CD4-positive, alpha-beta T cell treated with Interleukin-15 for 1 hour (primary cell): ENCODE data around the gene TFPT.
"Not testable (repeated sequence)": the region's sequence is repeated elsewhere in the genome, so short reads cannot be mapped to it uniquely, and the experiment has no call there.

Experiments used
- DNase-seq: peaks from one replicate; pipeline ENCODE4 v3.0.0-alpha.2; 2020

Gene TFPT

GRCh38 chr19:54114340-54115108 lies 933 bp downstream of the TFPT start:
- DNase-seq, result peak; percentile 41

GRCh38 chr19:54109651-54110050 lies 5.8 kb downstream of the TFPT start:
- no peak for DNase-seq

GRCh38 chr19:54108496-54108895 lies 7.0 kb downstream of the TFPT start:
- DNase-seq, result no peak

- no peak for DNase-seq
Observed at GRCh38 chr19:54107876-54108490, 7.5 kb downstream of the TFPT start.

- no peak for DNase-seq
Observed at GRCh38 chr19:54106716-54107115, 8.7 kb downstream of the TFPT start.

- DNase-seq, result no peak
Observed at GRCh38 chr19:54105796-54106195, 9.7 kb downstream of the TFPT start.

GRCh38 chr19:54104998-54105715 lies 10.3 kb downstream of the TFPT start:
- no peak for DNase-seq

- peak; percentile 100 for DNase-seq
Observed at GRCh38 chr19:54102421-54103169, 12.9 kb downstream of the TFPT start, which contains the start of gene NDUFA3. Gene NDUFA3 (plus strand): TSS chr19:54102855. CDS start chr19:54102879, 24 bp downstream.

GRCh38 chr19:54100561-54100960 lies 14.9 kb downstream of the TFPT start, which contains the start of gene OSCAR:
Gene OSCAR (minus strand): TSS chr19:54100803. CDS start chr19:54100792, 11 bp downstream.
- peak; percentile 73 for DNase-seq

- not testable (repeated sequence) for DNase-seq
Observed at GRCh38 chr19:54099903-54100255, 15.6 kb downstream of the TFPT start.

GRCh38 chr19:54099190-54099902 lies 16.1 kb downstream of the TFPT start:
- DNase-seq, result no peak

- no peak for DNase-seq
Observed at GRCh38 chr19:54096617-54097106, 18.8 kb downstream of the TFPT start.

GRCh38 chr19:54095859-54096616 lies 19.4 kb downstream of the TFPT start:
- peak; percentile 47 for DNase-seq

GRCh38 chr19:54095136-54095858 lies 20.2 kb downstream of the TFPT start:
- no peak for DNase-seq

- DNase-seq, result no peak
Observed at GRCh38 chr19:54094426-54095000, 20.9 kb downstream of the TFPT start.

GRCh38 chr19:54084410-54084809 lies 31.0 kb downstream of the TFPT start:
- no peak for DNase-seq

GRCh38 chr19:54081032-54081431 lies 34.4 kb downstream of the TFPT start, which contains the start of gene TARM1:
Gene TARM1 (minus strand): TSS chr19:54081365. CDS start chr19:54081340, 25 bp downstream.
- DNase-seq, result no peak

- no peak for DNase-seq
Observed at GRCh38 chr19:54077334-54077733, 38.1 kb downstream of the TFPT start.

GRCh38 chr19:54074851-54075250 lies 40.6 kb downstream of the TFPT start:
- no peak for DNase-seq

GRCh38 chr19:54073829-54074228 lies 41.6 kb downstream of the TFPT start:
- no peak for DNase-seq
